Erythroblast (primary cell): ENCODE results near the gene LANCL3.

Source experiments
- GATA1 ChIP-seq: IDR thresholded peaks from 2 replicates; pipeline ENCODE4 v1.6.1; 2011; ENCODE audit warnings: low read depth, mild to moderate bottlenecking, control low read depth, low read length, moderate library complexity
- POLR2A ChIP-seq: IDR thresholded peaks from 2 replicates; pipeline ENCODE4 v1.6.1; 2011; ENCODE audit warnings: mild to moderate bottlenecking, low read length

DNA sequence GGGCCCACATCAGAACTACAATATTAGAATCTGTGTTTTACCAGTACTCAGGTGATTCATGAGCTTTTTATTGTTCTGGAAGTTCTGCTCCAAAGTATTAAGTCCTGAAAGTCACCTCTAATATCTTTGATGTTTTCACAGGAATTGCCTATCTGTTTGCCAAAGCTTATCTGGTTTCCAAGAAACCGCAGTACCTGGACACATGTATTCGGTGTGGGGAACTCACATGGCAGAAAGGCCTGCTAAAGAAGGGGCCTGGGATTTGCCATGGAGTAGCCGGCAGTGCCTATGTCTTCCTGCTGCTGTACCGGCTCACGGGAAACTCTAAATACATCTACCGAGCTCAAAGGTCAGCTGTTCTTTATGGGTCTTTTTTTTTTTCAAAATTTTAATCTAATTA, 95.7 kb downstream of the LANCL3 start:
- TF ChIP-seq POLR2A, result no peak
- TF ChIP-seq GATA1, result no peak
